Measurements from ENCODE around the gene POU5F2. TPM values are rescaled to one million over a fixed set of nuclear protein-coding genes. Genes with fewer than 3 reads are reported as not detected.

POU5F2 gene
- total RNA-seq, result 0.34 and 0.75 TPM in 2 replicates

DNA sequence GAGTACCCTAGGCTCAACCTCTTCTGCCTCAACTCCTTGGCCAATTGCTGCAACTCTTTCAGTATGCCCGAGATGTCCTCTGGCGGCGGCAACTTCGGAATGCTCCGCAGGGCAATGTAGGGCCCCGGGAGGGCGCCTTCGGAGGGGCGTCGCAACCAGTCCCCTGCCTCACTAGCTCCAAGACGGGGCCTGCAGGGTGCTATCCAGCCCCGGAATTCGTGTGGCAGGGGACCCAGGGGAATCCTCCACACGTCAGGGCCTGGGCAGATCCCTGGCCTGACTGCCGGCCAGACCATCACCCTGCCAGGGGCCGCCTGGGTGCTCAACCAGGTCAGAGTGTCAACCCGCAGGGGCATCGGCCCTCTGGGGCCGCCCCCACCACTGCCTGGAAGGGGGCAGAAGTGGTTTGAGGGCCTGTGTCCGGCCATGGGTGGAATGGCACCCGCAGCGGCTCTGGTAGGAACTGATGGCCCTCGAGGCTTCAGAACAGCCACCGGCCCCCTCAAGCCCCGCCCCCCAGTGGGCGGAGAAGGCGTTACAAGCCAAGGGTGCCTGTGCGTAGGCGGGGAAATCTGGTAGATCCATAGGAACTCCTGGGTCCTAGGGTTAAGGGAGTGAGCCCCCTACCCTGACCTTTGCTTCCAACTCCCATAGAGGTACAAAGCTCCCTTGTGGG lies at the start of gene POU5F2:
Gene POU5F2 (minus strand): TSS at position 465 of the 676 bp plus-strand sequence. CDS start 37 bp downstream, at position 428.

Other genes starting within 250 kb of the POU5F2 start
- 6.9 and 12.4 TPM in 2 replicates for gene NR2F1-AS1, start 160.4 kb downstream of the POU5F2 start, total RNA-seq
- 43.0 and 45.7 TPM in 2 replicates for gene NR2F1, start 158.4 kb downstream of the POU5F2 start, total RNA-seq